Mucosa of rectum (tissue), 2 donors: Measurements from ENCODE around the gene SS18L1.

Source experiments
- H3K27ac ChIP-seq, 2 donors: one replicate each; pipeline ENCODE4 v1.7.0; 2013; ENCODE audit warnings: inconsistent platforms in 2 of 2, low read depth in 2 of 2, low read length in 2 of 2
- H3K27me3 ChIP-seq, 2 donors: one replicate each; pipeline ENCODE4 v1.7.0; 2013; ENCODE audit warnings: low read length in 2 of 2; ENCODE audit not compliant: control insufficient read depth in 2 of 2, insufficient read depth in 2 of 2
- H3K36me3 ChIP-seq, 2 donors: one replicate each; pipeline ENCODE4 v1.7.0; 2013; ENCODE audit warnings: low read length in 2 of 2; ENCODE audit not compliant: control insufficient read depth in 2 of 2, insufficient read depth in 2 of 2
- H3K4me1 ChIP-seq, 2 donors: one replicate each; pipeline ENCODE4 v1.7.0; 2013; ENCODE audit warnings: low read length in 2 of 2, mild to moderate bottlenecking in 1 of 2; ENCODE audit not compliant: control insufficient read depth in 2 of 2, insufficient read depth in 2 of 2
- H3K4me3 ChIP-seq, 2 donors: one replicate each; pipeline ENCODE4 v1.7.0; 2013; ENCODE audit warnings: low read length in 2 of 2
- H3K9ac ChIP-seq, 2 donors: one replicate each; pipeline ENCODE4 v1.7.0; 2013; ENCODE audit warnings: low read length in 2 of 2, low read depth in 1 of 2, mild to moderate bottlenecking in 1 of 2
- H3K9me3 ChIP-seq, 2 donors: one replicate each; pipeline ENCODE4 v1.7.0; 2013; ENCODE audit warnings: low read length in 2 of 2; ENCODE audit not compliant: control insufficient read depth in 2 of 2
- donor health status: healthy.
- donor health status: Normal muscosa, but diverticular disease.

Gene SS18L1

DNA sequence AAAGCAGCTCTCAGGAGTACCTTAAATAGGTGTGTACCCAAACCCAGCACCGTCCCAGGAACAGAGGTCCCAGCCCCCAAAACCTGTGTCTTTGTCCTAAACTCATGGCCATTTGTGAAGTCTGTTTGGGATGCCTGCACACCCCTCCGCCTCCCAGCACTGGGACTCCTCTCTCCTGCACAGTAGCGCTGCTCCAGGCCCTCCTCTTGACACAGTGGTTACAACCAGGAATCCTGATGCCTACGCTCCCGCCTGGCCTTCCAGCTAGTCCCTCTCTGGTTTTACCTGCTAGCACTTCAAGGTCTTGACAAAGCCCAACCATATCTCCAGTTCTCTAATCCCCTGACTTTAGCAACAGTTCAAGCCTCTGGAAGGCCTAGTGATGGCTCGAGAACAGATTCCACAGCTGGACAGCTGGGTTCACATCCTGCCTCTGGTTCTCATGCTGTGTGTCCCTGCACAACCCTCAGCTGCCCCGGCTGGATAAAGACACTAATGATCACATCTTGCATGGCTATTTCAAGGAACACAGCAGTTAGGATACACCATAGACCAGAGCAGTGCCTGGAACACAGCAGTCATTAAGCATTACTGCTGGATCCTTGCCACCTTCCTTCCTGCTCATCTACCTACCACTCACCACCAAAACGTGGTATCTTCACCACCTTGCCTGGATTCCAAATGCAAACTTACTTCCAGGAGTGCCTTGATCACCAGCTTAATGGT lies 5.9 kb upstream of the SS18L1 start:
- no peak overlapping the region for H3K9ac ChIP-seq
- no peaks in the 10 kb centered on the region for H3K9me3 ChIP-seq
- H3K4me1 ChIP-seq: peaks cover 11 to 16% of the 10 kb centered on the region in 2 donors
- no peak overlapping the region for H3K4me3 ChIP-seq
- H3K27ac ChIP-seq: no peak overlapping the region
- peaks cover 68 to 78% of the 10 kb centered on the region in 2 donors for H3K36me3 ChIP-seq
- H3K27me3 ChIP-seq: no peaks in the 10 kb centered on the region

DNA sequence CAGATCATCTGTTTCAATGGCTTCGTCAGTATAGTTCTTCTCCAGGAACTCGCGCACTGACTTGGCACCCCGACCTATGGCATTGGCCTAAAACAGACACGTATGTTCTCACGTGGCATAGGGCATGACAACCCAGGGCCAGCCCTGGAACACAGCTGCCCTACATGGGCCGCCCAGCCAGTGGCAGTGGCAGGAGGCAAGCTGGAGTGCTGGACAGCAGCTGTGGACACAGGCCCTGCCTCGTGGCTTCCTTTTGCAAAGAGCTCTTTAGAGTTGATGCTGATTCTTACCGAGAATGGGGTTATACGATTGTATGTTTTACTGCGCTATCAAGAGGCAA lies 5.4 kb upstream of the SS18L1 start:
- Histone ChIP-seq H3K27ac (no peak overlapping the region), H3K4me1 (peaks cover 11 to 16% of the 10 kb centered on the region in 2 donors), H3K36me3 (peaks cover 63 to 73% of the 10 kb centered on the region in 2 donors), H3K4me3 (no peak overlapping the region), H3K9me3 (no peaks in the 10 kb centered on the region), H3K9ac (no peak overlapping the region), H3K27me3 (no peaks in the 10 kb centered on the region)

DNA sequence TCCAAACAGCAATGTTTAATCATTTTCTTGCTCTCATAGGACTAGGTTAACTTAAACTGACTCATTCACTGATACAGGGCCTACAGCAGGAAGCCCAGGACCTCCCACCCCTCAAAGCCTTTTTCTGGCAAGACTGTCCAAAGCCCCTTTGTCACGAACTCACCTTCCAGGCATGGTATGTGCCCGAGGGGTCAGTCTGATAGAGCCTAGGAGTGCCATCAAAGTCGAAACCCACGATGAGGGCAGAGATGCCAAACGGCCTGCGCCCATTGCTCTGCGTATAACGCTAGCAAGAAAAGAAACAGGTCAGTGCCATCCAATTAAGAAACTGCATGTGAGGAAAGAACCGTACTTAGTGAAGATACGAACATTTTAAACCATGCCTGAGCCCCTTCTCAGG lies 4.7 kb upstream of the SS18L1 start:
- Histone ChIP-seq H3K9ac (no peak overlapping the region), H3K4me1 (peaks cover 11 to 16% of the 10 kb centered on the region in 2 donors), H3K27ac (no peak overlapping the region), H3K36me3 (peaks cover 57 to 67% of the 10 kb centered on the region in 2 donors), H3K4me3 (no peak overlapping the region), H3K27me3 (no peaks in the 10 kb centered on the region), H3K9me3 (no peaks in the 10 kb centered on the region)

DNA sequence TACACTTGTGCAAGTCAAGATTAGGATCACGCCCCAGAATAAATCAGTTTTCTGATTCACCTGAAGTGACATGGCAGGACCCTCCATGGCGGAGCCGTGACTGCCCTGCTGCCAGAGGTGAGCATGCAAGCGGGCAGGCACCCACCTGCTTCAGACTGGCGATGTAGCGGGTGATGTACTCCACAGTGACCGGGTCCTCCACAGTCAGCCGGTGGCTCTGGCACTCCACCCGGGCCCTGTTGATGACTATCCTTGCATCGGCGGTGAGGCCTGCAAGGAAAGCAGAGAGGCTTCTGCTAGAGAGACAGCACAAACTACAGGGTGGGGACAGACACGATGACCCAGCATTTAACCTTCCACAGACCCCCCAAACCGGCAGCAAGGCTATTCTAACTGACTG lies 3.9 kb upstream of the SS18L1 start:
- no peak overlapping the region for H3K4me3 ChIP-seq
- H3K9ac ChIP-seq: no peak overlapping the region
- H3K27me3 ChIP-seq: no peaks in the 10 kb centered on the region
- H3K9me3 ChIP-seq: no peaks in the 10 kb centered on the region
- peaks cover 14 to 19% of the 10 kb centered on the region in 2 donors for H3K4me1 ChIP-seq
- no peak overlapping the region for H3K27ac ChIP-seq
- H3K36me3 ChIP-seq: peaks cover 54 to 61% of the 10 kb centered on the region in 2 donors

DNA sequence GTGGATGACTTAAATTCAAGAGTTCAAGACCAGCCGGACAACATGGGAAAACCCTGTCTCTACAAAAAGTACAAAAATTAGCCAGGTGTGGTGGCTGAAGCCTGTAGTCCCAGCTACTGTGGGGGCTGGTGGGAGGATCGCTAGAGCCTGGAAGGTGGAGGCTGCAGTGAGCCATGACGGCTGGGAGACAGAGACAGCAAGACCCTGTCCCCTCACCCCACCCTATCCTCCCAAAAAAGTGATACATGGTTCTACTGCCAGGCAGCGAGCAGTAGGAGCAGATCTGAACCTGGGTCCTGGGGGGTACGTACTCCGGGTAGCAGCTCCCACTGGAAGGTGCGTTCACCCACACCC lies 2.5 kb upstream of the SS18L1 start:
- peaks cover 20 to 26% of the 10 kb centered on the region in 2 donors for H3K4me1 ChIP-seq
- H3K9me3 ChIP-seq: no peaks in the 10 kb centered on the region
- no peaks in the 10 kb centered on the region for H3K27me3 ChIP-seq
- H3K27ac ChIP-seq: no peak overlapping the region
- peak overlapping the region in 1 of 2 donors; percentile 81 for H3K4me3 ChIP-seq
- H3K36me3 ChIP-seq: peaks cover 40 to 47% of the 10 kb centered on the region in 2 donors
- peak overlapping the region; percentile 15 to 84 for H3K9ac ChIP-seq

DNA sequence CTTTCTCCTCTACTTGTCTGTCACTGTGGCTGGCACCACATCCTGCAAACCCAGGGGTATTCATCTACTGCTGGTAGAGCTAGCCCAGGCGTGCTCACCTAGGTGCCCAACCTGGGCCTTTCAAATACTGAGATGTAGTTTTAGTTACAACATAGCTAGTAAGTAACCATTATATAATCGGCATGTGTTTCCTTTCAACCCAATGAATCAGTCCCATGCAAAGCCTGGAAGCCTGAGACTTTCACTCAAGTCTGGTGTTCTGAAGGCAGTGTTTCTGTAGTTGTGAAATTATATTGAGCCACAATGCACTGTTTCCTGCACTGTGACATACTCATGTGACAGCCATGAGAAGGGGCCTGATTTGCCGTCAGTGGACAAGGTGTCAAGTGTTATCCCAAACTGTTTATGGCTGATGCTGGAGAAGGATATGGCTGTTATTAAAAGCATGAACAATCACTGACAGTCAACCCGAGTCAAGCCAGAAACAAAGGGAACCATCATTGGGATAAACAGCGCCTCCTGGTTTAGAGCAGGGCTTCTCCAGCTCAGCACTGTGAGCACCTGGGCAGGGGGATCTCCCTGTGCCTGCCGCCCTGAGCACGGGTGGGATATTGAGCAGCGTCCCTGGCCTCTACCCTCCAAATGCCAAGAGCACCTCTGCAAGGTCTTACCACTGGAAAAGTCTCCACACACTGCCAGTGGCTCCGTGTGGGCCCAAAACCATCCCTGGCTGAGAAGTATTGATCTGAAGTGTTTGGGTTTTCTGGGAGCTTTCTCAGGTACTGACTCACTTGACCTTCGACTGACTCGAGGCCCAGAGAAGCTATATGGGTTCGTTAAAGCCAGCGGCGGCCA lies 1.9 kb upstream of the SS18L1 start:
- H3K9me3 ChIP-seq: no peaks in the 10 kb centered on the region
- H3K4me3 ChIP-seq: peak overlapping the region; percentile 67 to 81
- H3K36me3 ChIP-seq: peaks cover 35 to 41% of the 10 kb centered on the region in 2 donors
- peak overlapping the region; percentile 88 to 92 for H3K27ac ChIP-seq
- peaks cover 20 to 26% of the 10 kb centered on the region in 2 donors for H3K4me1 ChIP-seq
- no peaks in the 10 kb centered on the region for H3K27me3 ChIP-seq
- peak overlapping the region; percentile 61 to 84 for H3K9ac ChIP-seq

DNA sequence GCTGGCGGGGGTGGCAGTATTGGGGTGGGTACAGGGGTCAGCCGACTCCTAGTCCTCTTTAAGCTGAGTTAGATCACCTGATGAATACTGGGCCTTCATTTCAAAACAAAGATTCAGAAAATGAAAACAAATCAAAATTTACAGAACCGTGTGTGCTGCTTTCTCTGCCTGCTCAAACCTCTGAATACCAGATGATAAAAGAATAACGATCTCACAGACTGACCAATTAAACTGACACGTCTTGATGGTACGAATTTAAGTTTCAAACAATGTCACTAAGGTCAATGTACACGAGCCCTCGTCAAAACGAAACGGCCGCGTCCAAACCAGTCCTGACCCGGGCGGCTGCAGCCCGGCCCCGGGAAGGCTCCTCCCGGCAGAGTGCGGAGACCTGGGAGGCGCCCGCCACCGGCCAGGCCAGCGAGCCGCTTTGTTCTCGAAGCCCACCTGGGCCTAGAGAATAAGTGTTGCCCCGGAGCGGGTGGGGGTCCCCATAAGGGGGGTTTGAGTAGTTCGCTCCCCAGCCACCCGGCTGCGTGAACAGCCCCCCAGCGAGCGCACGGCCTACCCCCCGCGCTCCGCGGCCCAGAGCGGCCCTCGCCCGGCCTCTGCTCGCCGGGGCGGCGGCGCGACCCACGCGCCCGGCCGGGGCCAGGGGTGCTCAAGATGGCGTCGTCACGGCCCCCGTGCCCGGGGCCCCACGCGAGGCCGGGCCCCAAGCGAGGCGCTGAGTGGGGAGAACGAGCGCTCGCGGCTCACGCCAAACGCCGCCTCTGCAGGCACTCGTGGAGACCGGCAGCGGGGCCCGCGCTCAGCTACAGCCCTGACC lies 1.1 kb upstream of the SS18L1 start:
- peaks cover 26 to 33% of the 10 kb centered on the region in 2 donors for H3K36me3 ChIP-seq
- H3K9ac ChIP-seq: peak overlapping the region; percentile 61 to 84
- H3K27me3 ChIP-seq: no peaks in the 10 kb centered on the region

DNA sequence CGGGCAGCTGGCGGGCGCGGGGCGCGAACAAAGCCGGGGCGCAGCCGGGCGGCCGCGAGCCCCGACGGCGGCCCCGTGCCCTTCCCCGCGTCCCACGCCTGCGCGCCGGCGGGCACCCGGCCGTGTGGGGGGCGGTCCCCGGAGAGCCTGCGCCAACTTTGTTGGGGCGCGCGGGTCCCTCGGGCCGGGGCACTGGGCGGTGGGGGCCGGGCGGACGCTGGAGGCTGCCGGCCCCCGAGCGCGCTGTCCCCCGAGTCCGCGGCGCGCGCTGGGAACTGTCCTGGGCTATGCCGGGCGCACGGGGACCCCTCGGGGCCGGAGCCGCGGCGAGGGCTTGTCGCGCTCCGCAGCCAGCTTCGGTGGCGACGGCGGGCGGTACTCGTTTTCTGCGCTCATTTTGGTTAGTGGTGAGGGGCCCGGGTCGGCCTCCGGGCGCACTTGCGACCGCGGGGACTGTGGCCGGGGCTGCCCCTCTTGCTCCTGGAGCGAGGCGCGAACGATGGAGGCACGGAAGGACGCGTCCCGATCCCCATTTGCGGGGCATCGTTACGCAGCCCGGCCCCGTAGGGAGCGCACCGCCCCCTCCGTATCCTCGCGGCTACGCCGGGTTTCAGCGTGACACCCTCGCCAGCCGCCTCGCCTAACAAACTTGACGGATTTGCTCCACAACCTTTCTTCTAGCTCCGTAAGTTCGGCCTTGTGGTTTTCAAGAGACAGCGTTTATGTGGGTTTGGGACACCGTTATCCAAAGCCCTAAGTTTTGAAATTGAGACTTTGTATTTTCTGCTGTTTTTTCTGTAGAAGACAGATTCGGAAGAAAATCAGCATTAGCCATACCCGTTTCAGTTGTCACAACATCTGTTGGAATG lies 622 bp downstream of the SS18L1 start:
- Histone ChIP-seq H3K9me3 (no peaks in the 10 kb centered on the region), H3K4me1 (peaks cover 20 to 26% of the 10 kb centered on the region in 2 donors), H3K4me3 (peak overlapping the region; percentile 68 to 69), H3K9ac (peak overlapping the region; percentile 49 to 84), H3K36me3 (peaks cover 11 to 17% of the 10 kb centered on the region in 2 donors), H3K27me3 (no peaks in the 10 kb centered on the region), H3K27ac (peak overlapping the region; percentile 88 to 92)

More for the DNA sequence above, 1.1 kb upstream of the SS18L1 start:
- Histone ChIP-seq H3K4me1 (peaks cover 20 to 26% of the 10 kb centered on the region in 2 donors), H3K4me3 (peak overlapping the region; percentile 67 to 81), H3K9me3 (no peaks in the 10 kb centered on the region), H3K27ac (peak overlapping the region; percentile 88 to 92)

DNA sequence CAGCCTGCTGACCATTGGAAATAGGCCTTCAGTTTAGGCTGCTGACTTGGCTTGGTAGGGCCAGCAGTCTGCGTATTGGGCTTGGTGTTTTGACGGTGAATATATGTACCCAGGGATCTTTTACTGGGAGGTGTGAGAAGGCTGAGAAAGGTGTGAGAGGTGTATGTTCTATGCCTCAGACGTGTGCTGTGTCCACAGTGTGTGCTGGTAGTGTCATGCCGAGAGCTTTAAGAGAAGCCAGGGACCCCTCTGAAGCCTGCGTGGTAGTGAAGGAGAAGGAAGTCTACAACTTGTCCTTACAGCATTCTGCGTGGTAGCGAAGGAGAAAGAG lies 2.1 kb downstream of the SS18L1 start:
- Histone ChIP-seq H3K9ac (no peak overlapping the region), H3K4me1 (peaks cover 20 to 25% of the 10 kb centered on the region in 2 donors)

More for the DNA sequence above, 2.1 kb downstream of the SS18L1 start:
- no peak overlapping the region for H3K27ac ChIP-seq
- H3K36me3 ChIP-seq: peaks cover 0 to 3% of the 10 kb centered on the region in 2 donors
- no peak overlapping the region for H3K4me3 ChIP-seq
- H3K27me3 ChIP-seq: no peaks in the 10 kb centered on the region
- H3K9me3 ChIP-seq: no peaks in the 10 kb centered on the region
